Measurements from ENCODE around the gene RAPGEF3. TPM values are rescaled to one million over a fixed set of nuclear protein-coding genes. Genes with fewer than 3 reads are reported as not detected.

The RAPGEF3 gene
- total and polyA plus RNA-seq, 9 of the 15 experiments (the other 6 are each of a cell fraction or from before 2014, with no cell fraction given): 0.03 to 0.78 (median 0.37) TPM; not detected in 1

DNA sequence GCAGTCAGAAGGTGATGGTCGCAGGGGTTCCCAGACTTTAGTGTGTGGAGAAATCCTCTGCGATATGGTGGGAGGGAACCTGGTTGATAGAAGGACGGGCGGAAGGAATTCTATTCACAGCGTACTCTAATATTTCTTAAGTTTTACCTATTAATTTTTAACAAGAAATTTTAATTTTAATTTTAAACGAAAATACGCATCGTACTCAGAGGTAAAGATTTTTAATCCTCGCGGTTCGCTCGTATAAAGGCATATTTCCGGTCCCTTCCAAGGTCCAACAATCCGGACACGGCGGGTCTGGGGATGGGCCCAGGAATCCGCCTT, 14.0 kb upstream of the RAPGEF3 start (continued):
- peak; percentile 55; the same call in 1 of the 2 replicates for TF ChIP-seq PHF8 (IDR thresholded peaks at IDR 0.05; ENCODE audit: borderline replicate concordance, low read length)
- TF ChIP-seq, protein P1, sequence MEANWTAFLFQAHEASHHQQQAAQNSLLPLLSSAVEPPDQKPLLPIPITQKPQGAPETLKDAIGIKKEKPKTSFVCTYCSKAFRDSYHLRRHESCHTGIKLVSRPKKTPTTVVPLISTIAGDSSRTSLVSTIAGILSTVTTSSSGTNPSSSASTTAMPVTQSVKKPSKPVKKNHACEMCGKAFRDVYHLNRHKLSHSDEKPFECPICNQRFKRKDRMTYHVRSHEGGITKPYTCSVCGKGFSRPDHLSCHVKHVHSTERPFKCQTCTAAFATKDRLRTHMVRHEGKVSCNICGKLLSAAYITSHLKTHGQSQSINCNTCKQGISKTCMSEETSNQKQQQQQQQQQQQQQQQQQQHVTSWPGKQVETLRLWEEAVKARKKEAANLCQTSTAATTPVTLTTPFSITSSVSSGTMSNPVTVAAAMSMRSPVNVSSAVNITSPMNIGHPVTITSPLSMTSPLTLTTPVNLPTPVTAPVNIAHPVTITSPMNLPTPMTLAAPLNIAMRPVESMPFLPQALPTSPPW (CRISPR knock-in tag; IDR thresholded peaks at IDR 0.05): no peak

DNA sequence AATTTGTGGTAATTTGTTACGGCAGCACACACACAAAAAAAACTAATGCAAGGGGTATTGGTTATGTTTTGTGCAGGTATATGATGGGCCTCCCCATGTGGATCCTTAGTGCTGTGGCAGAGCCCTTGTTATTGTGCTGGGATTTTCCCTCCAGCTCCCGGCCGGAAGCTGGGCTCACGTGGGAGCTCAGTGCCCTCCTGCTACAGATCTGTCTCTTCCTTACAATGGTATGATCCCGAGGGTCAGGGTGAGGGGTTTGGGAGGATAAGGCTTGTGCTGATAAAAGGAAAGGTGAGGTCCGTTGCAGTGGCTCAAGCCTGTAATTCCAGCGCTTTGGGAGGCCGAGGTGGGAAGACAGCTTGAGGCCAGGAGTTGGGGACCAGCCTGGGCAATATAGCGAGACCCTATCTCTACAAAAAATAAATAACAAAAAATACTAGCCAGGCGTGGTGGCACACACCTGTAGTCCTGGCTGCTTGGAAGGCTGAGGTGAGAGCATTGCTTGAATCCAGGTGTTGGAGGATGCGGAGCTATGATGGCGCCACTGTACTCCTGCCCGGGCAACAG, 13.5 kb upstream of the RAPGEF3 start:
- ATAC-seq: no peak
- no peaks in the 10 kb centered on the region for H4K20me1 ChIP-seq (replicated peaks; ENCODE audit: control insufficient read depth, insufficient read depth, low read length)
- intact Hi-C loops (cut with micrococcal nuclease): no loop called here
- in situ Hi-C loops (cut with MboI): loop anchor here (10.0 kb wide), 1 partner anchor 57 kb away; no protein-coding TSS in a partner anchor
- ChIA-PET CTCF (ENCODE audit: low intra/inter-chr PET ratio) (interaction anchor here (0.8 to 2.8 kb wide), 2 partner anchors 29 to 66 kb away, joined by 3 to 17 read pairs; no protein-coding TSS in a partner anchor), POLR2A (interaction anchor here (1.0 to 1.9 kb wide), 5 partner anchors 10 to 57 kb away, joined by 3 to 8 read pairs (median 4); no protein-coding TSS in a partner anchor)
- H3K79me2 ChIP-seq (ENCODE audit: control insufficient read depth, insufficient read depth, low read length): peaks cover 42% of the 10 kb centered on the region
- no peak for TF ChIP-seq KDM5B (IDR thresholded peaks at IDR 0.05; ENCODE audit: insufficient replicate concordance, low read depth, low read length)
- no peak for TF ChIP-seq EP300 (IDR thresholded peaks at IDR 0.05; ENCODE audit: low read length)
- no peak for TF ChIP-seq ZNF23 (CRISPR knock-in tag; IDR thresholded peaks at IDR 0.05)
- TF ChIP-seq RBM34 (IDR thresholded peaks at IDR 0.05; ENCODE audit: borderline replicate concordance, insufficient read depth, low read length): no peak
- peak; percentile 73 for TF ChIP-seq ZNF121 (CRISPR knock-in tag; conservative IDR thresholded peaks at IDR 0.05)
- no peak for TF ChIP-seq POU5F1 (IDR thresholded peaks at IDR 0.05; ENCODE audit: borderline replicate concordance, low read depth, low read length, partially characterized antibody)
- TF ChIP-seq, protein P2, sequence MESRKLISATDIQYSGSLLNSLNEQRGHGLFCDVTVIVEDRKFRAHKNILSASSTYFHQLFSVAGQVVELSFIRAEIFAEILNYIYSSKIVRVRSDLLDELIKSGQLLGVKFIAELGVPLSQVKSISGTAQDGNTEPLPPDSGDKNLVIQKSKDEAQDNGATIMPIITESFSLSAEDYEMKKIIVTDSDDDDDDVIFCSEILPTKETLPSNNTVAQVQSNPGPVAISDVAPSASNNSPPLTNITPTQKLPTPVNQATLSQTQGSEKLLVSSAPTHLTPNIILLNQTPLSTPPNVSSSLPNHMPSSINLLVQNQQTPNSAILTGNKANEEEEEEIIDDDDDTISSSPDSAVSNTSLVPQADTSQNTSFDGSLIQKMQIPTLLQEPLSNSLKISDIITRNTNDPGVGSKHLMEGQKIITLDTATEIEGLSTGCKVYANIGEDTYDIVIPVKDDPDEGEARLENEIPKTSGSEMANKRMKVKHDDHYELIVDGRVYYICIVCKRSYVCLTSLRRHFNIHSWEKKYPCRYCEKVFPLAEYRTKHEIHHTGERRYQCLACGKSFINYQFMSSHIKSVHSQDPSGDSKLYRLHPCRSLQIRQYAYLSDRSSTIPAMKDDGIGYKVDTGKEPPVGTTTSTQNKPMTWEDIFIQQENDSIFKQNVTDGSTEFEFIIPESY (CRISPR knock-in tag; IDR thresholded peaks at IDR 0.05): no peak
- TF ChIP-seq POLR2G (IDR thresholded peaks at IDR 0.05; ENCODE audit: low read depth, low read length): no peak
- TF ChIP-seq XRCC3 (IDR thresholded peaks at IDR 0.05): no peak
- peak overlapping the region; percentile 92; the same call in 1 of the 2 replicates for H2AFZ ChIP-seq (ENCODE audit: low read depth, low read length)
- WGBS (ENCODE audit: insufficient coverage, low coverage, missing lambda C conversion rate): 73% methylated on average over 12 of the region's 13 CpGs
- peaks cover 45 to 63% of the 10 kb centered on the region in 2 experiments for H3K4me1 ChIP-seq (replicated peaks in 1 of 2; ENCODE audit: control insufficient read depth in 2 of 2, insufficient read depth in 2 of 2, low read length in 2 of 2)
- H3K27ac ChIP-seq (ENCODE audit: extremely low read depth, low read depth, low read length): 0 out of 3 replicates have a peak overlapping the region, but pooled peaks have one; percentile 57
- no peak for DNase-seq (ENCODE audit: extremely low read depth in 1 of 4, low spot score in 3 of 4)
- H3K27me3 ChIP-seq (ENCODE audit: control insufficient read depth in 2 of 2, insufficient read depth in 2 of 2, low read length in 2 of 2): no peaks in the 10 kb centered on the region
- no peaks in the 10 kb centered on the region for H3K9me3 ChIP-seq (replicated peaks; ENCODE audit: control insufficient read depth, insufficient read depth, low read depth, low read length)
- BruUV-seq (replicated peaks): no TSS peak
- H3K9me1 ChIP-seq (ENCODE audit: control insufficient read depth, insufficient read depth, low read length): peaks cover 5% of the 10 kb centered on the region
- H3K4me3 ChIP-seq: no peak overlapping the region
- H3K9ac ChIP-seq (ENCODE audit: insufficient read depth in 1 of 2, low read depth in 2 of 2, low read length in 2 of 2): peak overlapping the region in 1 of 2 experiments; percentile 65; a peak in 1 of 4 replicates
- peak overlapping the region; percentile 76; the same call in 1 of the 2 replicates for H3K4me2 ChIP-seq (ENCODE audit: insufficient read depth, low read length)
- FAIRE-seq: no peak
- peaks cover 6% of the 10 kb centered on the region; the same call in 1 of the 3 replicates for H3K36me3 ChIP-seq (ENCODE audit: control insufficient read depth, insufficient read depth, low read length)
